ACC112 (cell line): Measurements from ENCODE around the gene NEURL4.

Source experiments
- H2AFZ ChIP-seq: fragments of 200-600 bp; sonication (generic); one replicate; pipeline ENCODE4 v1.6.0; 2017; ENCODE audit warnings: antibody characterized with exemption, low read length; ENCODE audit not compliant: unreplicated experiment
- H3K27ac ChIP-seq: fragments of 200-600 bp; sonication (generic); 2 replicates; pipeline ENCODE4 v1.5.1; 2014; ENCODE audit warnings: low read depth, mild to moderate bottlenecking, antibody characterized with exemption, low read length, moderate library complexity
- H3K27me3 ChIP-seq: fragments of 200-600 bp; sonication (generic); 2 replicates; pipeline ENCODE4 v1.6.1; 2014; ENCODE audit warnings: mild to moderate bottlenecking, antibody characterized with exemption, low read length, moderate library complexity, mixed read lengths; ENCODE audit not compliant: insufficient read depth
- H3K36me3 ChIP-seq: fragments of 200-600 bp; sonication (generic); 2 replicates; pipeline ENCODE4 v1.6.1; 2016; ENCODE audit warnings: mild to moderate bottlenecking, antibody characterized with exemption, low read length, moderate library complexity, mixed read lengths; ENCODE audit not compliant: insufficient read depth
- H3K4me1 ChIP-seq: fragments of 200-600 bp; sonication (generic); one replicate; pipeline ENCODE4 v1.6.1; 2016; ENCODE audit warnings: low read length, mixed read lengths; ENCODE audit not compliant: insufficient read depth, unreplicated experiment, control insufficient read depth
- H3K4me3 ChIP-seq: fragments of 200-600 bp; sonication (generic); 2 replicates; pipeline ENCODE4 v1.5.1; 2014; ENCODE audit warnings: mild to moderate bottlenecking, low read depth, low read length
- H3K79me2 ChIP-seq: fragments of 200-600 bp; sonication (generic); one replicate; pipeline ENCODE4 v1.6.0; 2016; ENCODE audit warnings: low read length; ENCODE audit not compliant: control insufficient read depth, unreplicated experiment, insufficient read depth

Gene NEURL4

DNA sequence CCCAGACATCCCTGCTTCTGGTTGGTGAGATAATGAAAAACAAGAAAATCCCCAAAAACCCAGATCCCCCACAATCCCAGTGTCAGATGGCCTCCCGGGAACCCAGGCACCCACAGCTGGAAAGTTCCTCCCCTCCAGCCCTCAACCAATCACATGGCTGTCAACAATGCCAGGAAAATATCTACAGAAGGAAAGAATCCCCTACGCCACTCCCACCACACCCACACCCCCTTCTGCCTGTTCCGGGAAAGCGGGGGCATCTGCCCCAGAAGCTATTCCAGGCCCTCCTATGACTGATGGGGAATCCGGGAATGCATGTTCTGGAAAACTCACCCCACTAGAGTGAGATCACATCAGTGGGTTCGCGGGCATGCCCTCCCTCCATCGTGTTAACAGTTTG lies 27.6 kb upstream of the NEURL4 start:
- no peaks in the 10 kb centered on the region for H3K36me3 ChIP-seq
- H3K27ac ChIP-seq = no peak overlapping the region
- H3K4me3 ChIP-seq = no peak overlapping the region
- no peak overlapping the region for H2AFZ ChIP-seq
- H3K27me3 ChIP-seq = no peaks in the 10 kb centered on the region
- peaks cover 23% of the 10 kb centered on the region for H3K79me2 ChIP-seq
- H3K4me1 ChIP-seq = peaks cover 30% of the 10 kb centered on the region

GRCh38 chr17:7356072-7356549 lies 27.0 kb upstream of the NEURL4 start:
- Histone ChIP-seq H3K4me1 (peaks cover 30% of the 10 kb centered on the region), H3K27me3 (no peaks in the 10 kb centered on the region), H3K4me3 (no peak overlapping the region), H2AFZ (no peak overlapping the region), H3K79me2 (peaks cover 25% of the 10 kb centered on the region), H3K36me3 (no peaks in the 10 kb centered on the region), H3K27ac (no peak overlapping the region)

- Histone ChIP-seq H3K4me1 (peaks cover 30% of the 10 kb centered on the region), H3K4me3 (no peak overlapping the region), H3K27ac (no peak overlapping the region), H3K27me3 (no peaks in the 10 kb centered on the region), H3K36me3 (no peaks in the 10 kb centered on the region), H2AFZ (no peak overlapping the region), H3K79me2 (peaks cover 30% of the 10 kb centered on the region)
Observed at GRCh38 chr17:7355573-7355972, 26.4 kb upstream of the NEURL4 start.

DNA sequence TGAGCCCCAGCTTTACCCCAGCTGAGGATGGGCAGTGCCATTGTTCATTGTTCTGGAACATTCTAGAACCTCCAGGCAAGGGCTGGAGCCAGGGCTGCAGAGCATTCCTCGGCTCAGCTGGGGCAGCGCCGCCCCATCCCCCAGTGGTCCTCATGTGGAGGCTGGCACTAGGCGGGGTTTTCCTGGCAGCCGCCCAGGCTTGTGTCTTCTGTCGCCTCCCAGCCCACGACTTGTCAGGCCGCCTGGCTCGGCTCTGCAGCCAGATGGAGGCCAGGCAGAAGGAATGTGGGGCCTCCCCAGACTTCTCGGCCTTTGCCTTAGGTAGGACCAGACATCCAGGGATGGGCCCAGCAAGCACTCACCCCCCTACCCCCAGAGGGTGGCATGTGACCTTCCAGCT lies 25.9 kb upstream of the NEURL4 start, which contains the start of gene TMEM95:
Gene TMEM95, plus strand, starts transcription at position 104 of the 400 bp plus-strand sequence. Its CDS starts 49 bp downstream, at position 153.
- Histone ChIP-seq H3K4me3 (peak within 1 kb of the TSS; percentile 85), H3K4me1 (peaks cover 30% of the 10 kb centered on the region), H2AFZ (no peak within 1 kb of the TSS), H3K27me3 (no peaks in the 10 kb centered on the region), H3K36me3 (no peaks in the 10 kb centered on the region), H3K79me2 (peaks cover 30% of the 10 kb centered on the region), H3K27ac (peak within 1 kb of the TSS; percentile 52)

GRCh38 chr17:7354262-7354843 lies 25.2 kb upstream of the NEURL4 start:
- Histone ChIP-seq H3K4me3 (peak overlapping the region; percentile 85), H3K27ac (peak overlapping the region; percentile 52), H3K27me3 (no peaks in the 10 kb centered on the region), H3K4me1 (peaks cover 36% of the 10 kb centered on the region), H3K36me3 (no peaks in the 10 kb centered on the region), H2AFZ (no peak overlapping the region), H3K79me2 (peaks cover 30% of the 10 kb centered on the region)

DNA sequence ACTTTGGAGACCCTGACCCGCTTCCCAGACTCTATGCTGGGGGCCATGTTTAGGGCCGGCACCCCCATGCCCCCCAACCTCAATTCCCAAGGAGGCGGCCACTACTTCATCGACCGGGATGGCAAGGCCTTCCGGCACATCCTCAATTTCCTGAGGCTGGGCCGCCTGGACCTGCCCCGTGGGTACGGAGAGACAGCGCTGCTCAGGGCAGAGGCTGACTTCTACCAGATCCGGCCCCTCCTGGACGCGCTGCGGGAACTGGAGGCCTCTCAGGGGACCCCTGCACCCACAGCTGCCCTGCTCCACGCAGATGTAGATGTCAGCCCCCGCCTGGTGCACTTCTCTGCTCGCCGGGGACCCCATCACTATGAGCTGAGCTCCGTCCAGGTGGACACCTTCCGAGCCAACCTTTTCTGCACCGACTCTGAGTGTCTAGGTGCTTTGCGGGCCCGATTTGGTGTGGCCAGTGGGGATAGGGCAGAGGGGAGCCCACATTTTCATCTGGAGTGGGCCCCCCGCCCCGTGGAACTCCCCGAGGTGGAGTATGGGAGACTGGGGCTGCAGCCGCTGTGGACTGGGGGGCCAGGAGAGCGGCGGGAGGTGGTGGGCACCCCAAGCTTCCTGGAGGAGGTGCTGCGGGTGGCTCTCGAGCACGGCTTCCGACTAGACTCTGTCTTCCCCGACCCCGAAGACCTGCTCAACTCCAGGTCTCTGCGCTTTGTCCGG lies 23.9 kb upstream of the NEURL4 start:
- Histone ChIP-seq H3K27ac (no peak overlapping the region), H3K4me3 (peak overlapping the region; percentile 85), H3K36me3 (no peaks in the 10 kb centered on the region), H3K27me3 (no peaks in the 10 kb centered on the region), H3K4me1 (peaks cover 41% of the 10 kb centered on the region), H3K79me2 (peaks cover 30% of the 10 kb centered on the region), H2AFZ (no peak overlapping the region)

DNA sequence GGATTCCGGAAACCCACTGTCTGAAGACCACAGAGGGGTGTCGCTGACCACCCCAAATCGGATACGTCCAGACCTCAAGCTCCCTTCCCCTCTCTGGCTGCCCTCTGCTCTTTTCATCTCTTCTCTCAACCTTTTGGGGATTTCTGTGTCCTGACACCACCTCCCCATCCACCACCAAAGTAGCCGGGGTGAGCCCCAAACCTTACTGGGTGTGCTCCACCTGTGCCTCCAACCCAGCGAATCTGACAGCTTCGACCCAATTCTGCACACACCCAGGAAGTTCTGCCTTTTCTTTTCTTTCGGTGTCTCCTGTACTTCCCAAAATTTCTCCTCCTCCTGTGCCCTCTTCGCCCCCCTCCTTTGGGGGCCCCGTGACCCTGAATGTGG lies 23.4 kb upstream of the NEURL4 start:
- Histone ChIP-seq H2AFZ (no peak overlapping the region), H3K79me2 (peaks cover 30% of the 10 kb centered on the region), H3K4me1 (peaks cover 41% of the 10 kb centered on the region), H3K36me3 (no peaks in the 10 kb centered on the region), H3K4me3 (peak overlapping the region; percentile 85), H3K27me3 (no peaks in the 10 kb centered on the region), H3K27ac (peak overlapping the region; percentile 93)

DNA sequence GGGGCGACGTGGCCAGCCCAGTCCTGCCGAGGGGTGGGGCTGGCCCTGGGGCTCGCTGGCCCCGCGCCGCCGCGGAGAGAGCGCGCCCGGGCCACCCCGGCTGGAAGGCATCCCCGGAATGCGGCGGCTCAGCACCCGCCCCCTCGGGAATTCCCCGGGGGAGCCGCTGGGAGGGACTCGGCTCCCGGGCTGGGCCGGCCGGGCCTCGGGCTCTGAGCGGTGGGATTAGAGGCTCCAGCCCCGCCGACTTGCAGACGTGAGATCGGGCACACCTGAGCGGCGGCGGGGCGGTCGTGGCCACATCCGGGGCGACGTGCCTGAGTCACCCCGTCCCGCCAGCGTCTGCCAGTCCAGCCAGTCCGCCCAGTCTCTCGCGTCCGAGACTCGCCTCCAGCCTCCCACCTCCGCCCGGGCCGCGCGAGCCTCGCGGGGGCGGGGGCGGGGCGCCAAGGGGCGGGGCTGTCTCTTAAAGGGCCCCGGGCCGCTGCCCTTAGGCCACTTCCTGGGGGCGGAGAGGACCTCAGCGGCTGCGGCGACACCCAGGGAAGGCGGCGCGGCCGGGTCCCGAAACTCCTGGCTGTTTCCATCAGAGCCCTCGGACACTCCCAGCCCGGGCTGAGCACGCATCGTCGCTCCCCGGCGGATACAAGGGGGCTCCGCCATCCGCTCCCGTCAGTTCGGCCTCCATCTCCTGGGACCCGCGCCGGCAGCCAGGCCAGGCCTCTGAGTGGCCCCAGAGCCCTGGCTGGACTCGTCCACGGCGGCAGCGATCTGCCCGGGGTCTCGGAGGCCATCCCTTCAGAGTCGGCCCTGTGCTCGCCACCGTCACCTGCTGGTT lies 22.7 kb upstream of the NEURL4 start, which contains the start of gene KCTD11:
Gene KCTD11, plus strand, starts transcription at position 498 of the 838 bp plus-strand sequence.
- H3K79me2 ChIP-seq = peaks cover 30% of the 10 kb centered on the region
- peaks cover 41% of the 10 kb centered on the region for H3K4me1 ChIP-seq
- peak within 1 kb of the TSS; percentile 39 for H2AFZ ChIP-seq
- peak within 1 kb of the TSS; percentile 93 for H3K27ac ChIP-seq
- H3K4me3 ChIP-seq = peak within 1 kb of the TSS; percentile 85
- no peaks in the 10 kb centered on the region for H3K27me3 ChIP-seq
- no peaks in the 10 kb centered on the region for H3K36me3 ChIP-seq

GRCh38 chr17:7348478-7349242 lies 19.5 kb upstream of the NEURL4 start:
- Histone ChIP-seq H2AFZ (no peak overlapping the region), H3K4me1 (peaks cover 21% of the 10 kb centered on the region), H3K4me3 (no peak overlapping the region), H3K36me3 (no peaks in the 10 kb centered on the region), H3K79me2 (peaks cover 23% of the 10 kb centered on the region), H3K27ac (no peak overlapping the region), H3K27me3 (peaks cover 3% of the 10 kb centered on the region; the same call in 1 of the 2 replicates)
